NCI-H82 treated with DMSO at 0.1 percent for 48 hours (cell line): Measurements from ENCODE around the gene CDC23.
"Not testable (repeated sequence)": the region's sequence is repeated elsewhere in the genome, so short reads cannot be mapped to it uniquely, and the experiment has no call there.

Experiments
- DNase-seq: peaks from one replicate; lab custom pipeline; 2025; ENCODE audit not compliant: unreplicated experiment; lab: John Stamatoyannopoulos, UW

The CDC23 gene

GRCh38 chr5:138213161-138214029 is at the start of gene CDC23:
TSS of gene CDC23 (minus strand) at chr5:138213323. CDS start at chr5:138213312, 11 bp downstream.
- peak; percentile 96 for DNase-seq

GRCh38 chr5:138258704-138259292 is 45.7 kb upstream of the CDC23 start:
- DNase-seq, result no peak

- DNase-seq, result no peak
Observed at GRCh38 chr5:138257583-138257982, 44.5 kb upstream of the CDC23 start.

- DNase-seq, result no peak
Observed at GRCh38 chr5:138252944-138253343, 39.8 kb upstream of the CDC23 start.

GRCh38 chr5:138247800-138248199 is 34.7 kb upstream of the CDC23 start:
- not testable (repeated sequence) for DNase-seq

- no peak for DNase-seq
Observed at GRCh38 chr5:138246822-138247221, 33.7 kb upstream of the CDC23 start.

GRCh38 chr5:138246334-138246733 is 33.2 kb upstream of the CDC23 start:
- DNase-seq, result no peak

GRCh38 chr5:138245717-138246116 is 32.6 kb upstream of the CDC23 start:
- no peak for DNase-seq

GRCh38 chr5:138243794-138244193 is 30.7 kb upstream of the CDC23 start:
- no peak for DNase-seq

GRCh38 chr5:138241688-138242571 is 28.8 kb upstream of the CDC23 start:
- DNase-seq, result peak; percentile 54

- no peak for DNase-seq
Observed at GRCh38 chr5:138240650-138241385, 27.7 kb upstream of the CDC23 start.

- DNase-seq, result no peak
Observed at GRCh38 chr5:138238034-138238433, 24.9 kb upstream of the CDC23 start.

GRCh38 chr5:138234651-138235050 is 21.5 kb upstream of the CDC23 start:
- DNase-seq, result no peak

- no peak for DNase-seq
Observed at GRCh38 chr5:138233280-138233679, 20.2 kb upstream of the CDC23 start.

GRCh38 chr5:138230981-138231589 is 18.0 kb upstream of the CDC23 start:
- no peak for DNase-seq

GRCh38 chr5:138230261-138230660 is 17.1 kb upstream of the CDC23 start:
- peak; percentile 78 for DNase-seq

GRCh38 chr5:138229387-138229786 is 16.3 kb upstream of the CDC23 start:
- no peak for DNase-seq

GRCh38 chr5:138226910-138227309 is 13.8 kb upstream of the CDC23 start:
- DNase-seq, result no peak

GRCh38 chr5:138224712-138225111 is 11.6 kb upstream of the CDC23 start:
- DNase-seq, result no peak

- no peak for DNase-seq
Observed at GRCh38 chr5:138223532-138223931, 10.4 kb upstream of the CDC23 start.
